ENCODE results near the gene MNAT1.
"Not testable (repeated sequence)": the region's sequence is repeated elsewhere in the genome, so short reads cannot be mapped to it uniquely, and the experiment has no call there.

The MNAT1 gene

GRCh38 chr14:60807971-60808370 is 73.4 kb downstream of the MNAT1 start:
- DNase-seq, result no peak

GRCh38 chr14:60812987-60813386 is 78.4 kb downstream of the MNAT1 start:
- no peak for DNase-seq

- DNase-seq, result no peak
These were observed 80.8 kb downstream of the MNAT1 start for GRCh38 chr14:60815371-60815770.

- DNase-seq, result no peak
These were observed 82.6 kb downstream of the MNAT1 start for GRCh38 chr14:60817113-60817512.

- no peak for DNase-seq
These were observed 85.0 kb downstream of the MNAT1 start for GRCh38 chr14:60819575-60819974.

GRCh38 chr14:60838601-60839000 is 104.0 kb downstream of the MNAT1 start:
- DNase-seq, result no peak

- no peak for DNase-seq
These were observed 104.5 kb downstream of the MNAT1 start for GRCh38 chr14:60839057-60839456.

- no peak for DNase-seq
These were observed 105.1 kb downstream of the MNAT1 start for GRCh38 chr14:60839657-60840056.

- no peak for DNase-seq
These were observed 105.8 kb downstream of the MNAT1 start for GRCh38 chr14:60840313-60840712.

- DNase-seq, result no peak
These were observed 111.0 kb downstream of the MNAT1 start for GRCh38 chr14:60845523-60845922.

GRCh38 chr14:60848066-60848465 is 113.5 kb downstream of the MNAT1 start:
- DNase-seq, result no peak

- DNase-seq, result not testable (repeated sequence)
These were observed 117.1 kb downstream of the MNAT1 start for GRCh38 chr14:60851692-60852091.

- no peak for DNase-seq
These were observed 121.5 kb downstream of the MNAT1 start for GRCh38 chr14:60856111-60856510.

- no peak for DNase-seq
These were observed 125.0 kb downstream of the MNAT1 start for GRCh38 chr14:60859525-60859924.

- no peak for DNase-seq
These were observed 127.1 kb downstream of the MNAT1 start for GRCh38 chr14:60861545-60862140.

- DNase-seq, result no peak
These were observed 127.7 kb downstream of the MNAT1 start for GRCh38 chr14:60862283-60862682.

GRCh38 chr14:60863249-60863648 is 128.7 kb downstream of the MNAT1 start:
- no peak for DNase-seq

- DNase-seq, result no peak
These were observed 131.0 kb downstream of the MNAT1 start for GRCh38 chr14:60865378-60866127.

- no peak for DNase-seq
These were observed 133.1 kb downstream of the MNAT1 start for GRCh38 chr14:60867503-60868172.

GRCh38 chr14:60878121-60878520 is 143.6 kb downstream of the MNAT1 start:
- DNase-seq, result no peak

- DNase-seq, result no peak
These were observed 144.0 kb downstream of the MNAT1 start for GRCh38 chr14:60878536-60878935.

- DNase-seq, result no peak
These were observed 147.7 kb downstream of the MNAT1 start for GRCh38 chr14:60882219-60882618.

- DNase-seq, result no peak
These were observed 149.6 kb downstream of the MNAT1 start for GRCh38 chr14:60884134-60884533.

GRCh38 chr14:60890636-60891035 is 156.1 kb downstream of the MNAT1 start:
- DNase-seq, result not testable (repeated sequence)

Measured in GOT3 (cell line).